ENCODE measurements around the gene PHF21A.

GRCh38 chr11:45921561-45922424 lies 199.5 kb downstream of the PHF21A start:
- no peak for TF ChIP-seq POLR2AphosphoS5 (IDR thresholded peaks at IDR 0.05; ENCODE audit: borderline replicate concordance, low read depth, low read length)
- no peak for TF ChIP-seq EZH2 (IDR thresholded peaks at IDR 0.05)
- no peak for TF ChIP-seq FOXP2 (optimal IDR thresholded peaks at IDR 0.05; ENCODE audit: control extremely low read depth, extremely low read length, insufficient read depth)
